Right lobe of liver (tissue), 6 donors: Measurements from ENCODE around the gene PLCXD1. TPM values are rescaled to one million over a fixed set of nuclear protein-coding genes. Genes with fewer than 3 reads are reported as not detected.
"Not testable (repeated sequence)": the region's sequence is repeated elsewhere in the genome, so short reads cannot be mapped to it uniquely, and the experiment has no call there.

Source experiments
- ATAC-seq, 4 donors: fragments of 200-7000 bp; cut with Tn5 transposase; one replicate each; pipeline ENCODE4 v1.9.1; 2020; ENCODE audit warnings: mild to moderate bottlenecking in 4 of 4, moderate library complexity in 4 of 4
- DNase-seq, 3 donors: peaks; one replicate each; pipeline ENCODE4 v3.0.0-alpha.2; 2020
- H3K27ac ChIP-seq, 3 donors: fragments of 200-600 bp; one replicate each; pipeline ENCODE4 v1.8.0; 2022
- H3K27me3 ChIP-seq, 2 donors: fragments of 200-600 bp; one replicate each; pipeline ENCODE4 v1.8.0; 2022
- H3K36me3 ChIP-seq, 4 donors: fragments of 200-600 bp; sonication (generic) in 1 of 4; one replicate each; pipeline versions ENCODE4 v1.5.1 to v1.8.0; 2017 to 2022; ENCODE audit warnings: control low read depth in 1 of 4
- H3K4me1 ChIP-seq, 4 donors: fragments of 200-600 bp; sonication (generic) in 1 of 4; one replicate each; pipeline versions ENCODE4 v1.5.1 to v1.8.0; 2017 to 2022; ENCODE audit warnings: control low read depth in 1 of 4
- H3K4me3 ChIP-seq, 3 donors: fragments of 200-600 bp; one replicate each; pipeline ENCODE4 v1.8.0; 2022
- H3K9me3 ChIP-seq, 4 donors: fragments of 200-600 bp; sonication (generic) in 1 of 4; one replicate each; pipeline versions ENCODE4 v1.5.1 to v1.8.0; 2017 to 2022; ENCODE audit warnings: control low read depth in 1 of 4
- POLR2A ChIP-seq: fragments of 450-650 bp; IDR thresholded peaks from one replicate; pipeline ENCODE4 v1.6.1; 2017; ENCODE audit warnings: antibody characterized with exemption, mild to moderate bottlenecking
- WGBS: methylation state at CpG from one replicate; pipeline ENCODE4 v1.1.6; 2018; ENCODE audit warnings: low coverage, low lambda C conversion rate; ENCODE audit not compliant: insufficient coverage; ENCODE audit errors: missing lambda C conversion rate; 5-methylcytosine and 5-hydroxymethylcytosine counted together
- intact Hi-C, 2 donors: fragments of 100-400 bp; cut with DNase I; formaldehyde crosslinking; loops; one replicate each; pipeline versions ENCODE4 v1.11.2 to v1.14.1; 2022
- long read RNA-seq: library from polyadenylated mRNA; unstranded; transcript quantifications from one replicate; pipeline ENCODE4 v2.0.0, GENCODE V29; 2019
- total RNA-seq, 6 experiments: library from RNA; depleted of rRNA in 2 of 6; stranded (reverse); fragments of >200 nt in 2 of 6; fragmentation: NEBNext Ultra II Directional in 3 of 6; extraction: Animal tissue kit (Norgen Biotek cat#: 25700) in 3 of 6; gene quantifications; one replicate each; pipeline versions ENCODE4 v1.1.0 to v1.2.4, GENCODE V29; 2016 to 2023
- TF ChIP-seq, protein P1 (sequence below), 4 donors: fragments of 200-600 bp in 3 of 4; fragments of 450-650 bp in 1 of 4; IDR thresholded peaks; one replicate each; pipeline versions ENCODE4 v1.5.1 to v1.8.0; 2016 to 2022; ENCODE audit warnings: antibody characterized with exemption in 4 of 4, mild to moderate bottlenecking in 2 of 4
- donor health status: DM: no; HTN: yes; CAD: no.
- donor health status: DM: no; HTN: no; CAD: no.
- donor health status: DM: no; HTN: no; CAD: no.
- donor health status: DM: no; HTN: yes; CAD: no.
- donor health status: DM: no; HTN: yes; CAD: no.

The PLCXD1 gene, protein sequence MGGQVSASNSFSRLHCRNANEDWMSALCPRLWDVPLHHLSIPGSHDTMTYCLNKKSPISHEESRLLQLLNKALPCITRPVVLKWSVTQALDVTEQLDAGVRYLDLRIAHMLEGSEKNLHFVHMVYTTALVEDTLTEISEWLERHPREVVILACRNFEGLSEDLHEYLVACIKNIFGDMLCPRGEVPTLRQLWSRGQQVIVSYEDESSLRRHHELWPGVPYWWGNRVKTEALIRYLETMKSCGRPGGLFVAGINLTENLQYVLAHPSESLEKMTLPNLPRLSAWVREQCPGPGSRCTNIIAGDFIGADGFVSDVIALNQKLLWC
- total RNA-seq = 10 to 100 TPM in 1 of 6 experiments, 1 to 10 TPM in 5; 3.4 to 11.2 (median 5.1) TPM
- long read RNA-seq, partial matches to known transcripts = 0 of 1 reads
- long read RNA-seq, other reads (novel, unspliced or antisense) = 1 of 1 reads

DNA sequence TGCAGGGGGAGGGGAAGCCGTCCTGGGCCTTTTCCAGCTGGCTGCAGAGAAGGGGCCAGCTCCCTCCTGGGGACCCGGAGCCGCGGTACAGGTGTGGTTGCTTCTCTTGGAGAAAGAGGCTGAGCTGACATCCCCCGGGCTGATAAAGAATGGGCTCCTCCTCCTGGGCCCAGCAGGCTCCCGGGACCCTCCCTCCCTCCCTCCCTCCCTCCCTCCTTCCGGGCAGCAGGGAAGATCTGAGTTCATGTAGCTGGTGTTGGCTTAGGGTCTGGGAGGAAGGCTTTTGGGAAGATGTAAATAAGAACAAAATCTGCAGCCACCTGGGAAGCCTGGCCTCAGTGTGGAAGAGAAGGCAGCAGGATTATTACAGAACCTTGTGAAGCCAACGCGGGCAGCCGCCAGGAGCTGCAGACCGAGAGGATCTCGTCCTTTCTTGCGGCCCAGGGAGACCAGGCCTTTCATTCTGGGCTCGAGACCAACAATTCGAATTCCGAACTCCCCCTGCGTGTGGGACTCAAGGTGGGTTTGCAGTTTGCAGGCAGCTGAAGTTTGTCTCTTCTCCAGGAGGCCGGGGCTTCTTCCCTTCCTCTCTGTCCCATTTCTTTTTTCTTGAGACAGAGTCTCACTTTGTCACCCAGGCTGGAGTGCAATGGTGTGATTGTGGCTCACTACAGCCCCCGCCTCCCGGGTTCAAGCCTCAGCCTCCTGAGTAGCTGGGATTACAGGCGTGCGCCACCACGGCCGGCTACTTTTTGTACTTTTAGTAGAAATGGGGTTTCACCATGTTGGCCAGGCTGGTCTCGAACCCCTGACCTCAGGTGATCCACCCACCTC lies at the start of gene PLCXD1:
PLCXD1 (plus strand) TSS at position 216 of the 834 bp plus-strand sequence. CDS start 2,807 bp downstream, outside the sequence.
- Histone ChIP-seq H3K36me3 (peaks cover 0 to 17% (median 4%) of the 10 kb centered on the region in 4 donors), H3K4me1 (no peaks in the 10 kb centered on the region), H3K27me3 (no peaks in the 10 kb centered on the region), H3K4me3 (no peak within 1 kb of the TSS), H3K9me3 (no peaks in the 10 kb centered on the region), H3K27ac (no peak within 1 kb of the TSS)
- ATAC-seq (no peak), DNase-seq (peak in 2 of 3 donors; percentile 45 to 48)
- TF ChIP-seq POLR2A = no peak
- TF ChIP-seq, protein P1, sequence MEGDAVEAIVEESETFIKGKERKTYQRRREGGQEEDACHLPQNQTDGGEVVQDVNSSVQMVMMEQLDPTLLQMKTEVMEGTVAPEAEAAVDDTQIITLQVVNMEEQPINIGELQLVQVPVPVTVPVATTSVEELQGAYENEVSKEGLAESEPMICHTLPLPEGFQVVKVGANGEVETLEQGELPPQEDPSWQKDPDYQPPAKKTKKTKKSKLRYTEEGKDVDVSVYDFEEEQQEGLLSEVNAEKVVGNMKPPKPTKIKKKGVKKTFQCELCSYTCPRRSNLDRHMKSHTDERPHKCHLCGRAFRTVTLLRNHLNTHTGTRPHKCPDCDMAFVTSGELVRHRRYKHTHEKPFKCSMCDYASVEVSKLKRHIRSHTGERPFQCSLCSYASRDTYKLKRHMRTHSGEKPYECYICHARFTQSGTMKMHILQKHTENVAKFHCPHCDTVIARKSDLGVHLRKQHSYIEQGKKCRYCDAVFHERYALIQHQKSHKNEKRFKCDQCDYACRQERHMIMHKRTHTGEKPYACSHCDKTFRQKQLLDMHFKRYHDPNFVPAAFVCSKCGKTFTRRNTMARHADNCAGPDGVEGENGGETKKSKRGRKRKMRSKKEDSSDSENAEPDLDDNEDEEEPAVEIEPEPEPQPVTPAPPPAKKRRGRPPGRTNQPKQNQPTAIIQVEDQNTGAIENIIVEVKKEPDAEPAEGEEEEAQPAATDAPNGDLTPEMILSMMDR (IDR thresholded peaks at IDR 0.05) = no peak
- 43% methylated on average over 12 of the region's 25 CpGs for WGBS
- intact Hi-C loops = no loop called here

DNA sequence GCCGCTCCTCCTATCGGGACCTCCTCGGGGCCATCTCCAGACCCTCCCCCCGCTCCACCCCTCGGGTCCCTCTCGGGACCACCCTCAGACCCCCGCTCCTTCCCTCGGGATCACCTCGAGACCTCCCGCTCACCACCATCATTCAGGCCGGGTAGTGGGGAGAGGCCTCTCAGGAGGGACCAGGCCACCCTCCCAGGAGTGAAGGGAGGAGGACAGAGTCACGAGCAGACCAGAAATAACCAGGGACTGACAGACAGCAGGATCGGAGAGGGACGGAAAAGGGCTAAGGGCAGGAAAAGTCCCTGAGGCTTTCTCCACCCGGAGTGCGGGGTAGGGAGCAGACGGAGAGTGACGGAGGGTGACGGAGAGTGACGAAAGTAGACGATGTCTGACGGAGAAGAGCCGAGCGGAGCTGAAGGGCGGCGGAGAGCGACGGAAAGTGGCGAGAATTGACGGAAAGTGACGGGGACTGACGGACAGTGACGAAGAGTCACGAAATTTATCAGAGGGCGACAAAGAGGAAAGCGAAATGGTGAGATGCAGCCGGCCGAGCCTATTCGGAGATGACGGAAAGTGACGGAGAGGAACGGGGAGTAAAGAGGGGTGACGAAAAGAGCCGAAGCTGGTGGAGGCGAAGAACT lies 49.4 kb upstream of the PLCXD1 start:
- DNase-seq, H3K27me3 ChIP-seq, H3K27ac ChIP-seq, H3K4me1 ChIP-seq, intact Hi-C loops, H3K9me3 ChIP-seq, H3K36me3 ChIP-seq, H3K4me3 ChIP-seq: not testable (repeated sequence)
- peak; percentile 93 to 98 (median 96) for ATAC-seq
- 0% methylated on average over 5 of the region's 45 CpGs for WGBS

DNA sequence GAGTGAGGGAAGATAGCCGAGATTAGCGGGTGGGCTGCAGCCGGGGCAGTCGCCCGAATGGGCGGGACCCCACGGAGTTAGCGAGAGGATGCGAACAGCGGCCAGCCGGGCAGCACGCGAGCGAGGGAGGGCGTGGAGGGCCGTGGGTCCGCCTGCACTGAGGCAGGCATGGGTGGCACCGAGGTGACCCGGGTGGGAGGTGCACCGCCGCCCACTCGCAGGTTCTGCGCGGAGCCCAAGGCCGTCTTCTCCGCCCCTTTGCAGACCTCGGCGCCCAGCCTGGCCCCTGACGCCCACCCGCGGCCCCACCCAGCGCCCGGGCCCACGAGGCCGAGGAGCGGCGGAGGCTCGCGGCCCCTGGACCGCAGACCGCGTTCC lies 48.9 kb upstream of the PLCXD1 start:
- H3K27me3 ChIP-seq, intact Hi-C loops, H3K4me3 ChIP-seq, DNase-seq, H3K36me3 ChIP-seq, H3K27ac ChIP-seq, H3K9me3 ChIP-seq, H3K4me1 ChIP-seq: not testable (repeated sequence)
- ATAC-seq = peak in 2 of 4 donors; percentile 30 to 59
- no CpG with 5 or more reads among the region's 42 CpGs for WGBS

DNA sequence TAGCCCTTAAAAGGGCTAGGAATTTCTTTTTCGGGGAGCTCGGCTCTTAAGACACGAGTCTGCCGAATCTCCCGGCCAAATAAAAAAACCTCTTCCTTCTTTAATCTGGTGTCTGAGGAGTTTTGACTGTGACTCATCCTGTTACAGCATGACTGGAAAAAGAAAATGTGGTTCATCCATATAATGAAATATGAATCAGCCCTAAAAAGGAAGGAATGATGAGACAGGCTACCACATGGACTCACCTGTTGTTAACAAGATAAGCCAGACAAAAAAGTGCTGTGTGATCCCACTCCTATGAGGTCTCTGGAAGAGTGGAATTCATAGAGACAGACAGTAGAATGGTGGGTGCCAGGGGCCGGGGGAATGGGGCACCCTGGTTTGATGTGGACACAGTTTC lies 45.0 kb upstream of the PLCXD1 start:
- H3K9me3 ChIP-seq, H3K4me3 ChIP-seq, ATAC-seq, H3K27ac ChIP-seq, H3K4me1 ChIP-seq, H3K27me3 ChIP-seq, intact Hi-C loops, H3K36me3 ChIP-seq, DNase-seq: not testable (repeated sequence)
- WGBS = no CpG with 5 or more reads among the region's 6 CpGs

DNA sequence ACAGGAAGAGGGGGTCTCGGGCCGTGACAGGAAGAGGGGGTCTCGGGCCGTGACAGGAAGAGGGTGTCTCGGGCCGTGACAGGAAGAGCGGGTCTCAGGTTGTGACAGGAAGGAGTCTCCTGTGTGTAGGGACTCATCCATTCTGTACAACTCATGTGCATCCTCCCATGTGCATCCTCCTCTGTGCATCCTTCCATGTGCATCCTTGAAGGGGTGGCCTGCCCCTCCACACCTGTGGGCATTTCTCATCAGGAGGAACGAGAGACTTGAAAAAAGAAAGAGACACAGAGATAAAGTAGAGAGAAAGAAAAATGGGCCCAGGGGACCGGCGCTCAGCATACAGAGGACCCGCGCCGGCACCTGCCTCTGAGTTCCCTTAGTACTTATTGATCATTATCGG lies 30.2 kb upstream of the PLCXD1 start:
- Histone ChIP-seq H3K4me3 (no peak overlapping the region), H3K9me3 (no peaks in the 10 kb centered on the region), H3K4me1 (no peaks in the 10 kb centered on the region), H3K27me3 (no peaks in the 10 kb centered on the region), H3K27ac (no peak overlapping the region), H3K36me3 (no peaks in the 10 kb centered on the region)
- TF ChIP-seq POLR2A = no peak
- TF ChIP-seq, protein P1 (IDR thresholded peaks at IDR 0.05) = no peak
- intact Hi-C loops = no loop called here
- DNase-seq (no peak), ATAC-seq (no peak)
- WGBS = 80% methylated on average over 14 of the region's 14 CpGs

DNA sequence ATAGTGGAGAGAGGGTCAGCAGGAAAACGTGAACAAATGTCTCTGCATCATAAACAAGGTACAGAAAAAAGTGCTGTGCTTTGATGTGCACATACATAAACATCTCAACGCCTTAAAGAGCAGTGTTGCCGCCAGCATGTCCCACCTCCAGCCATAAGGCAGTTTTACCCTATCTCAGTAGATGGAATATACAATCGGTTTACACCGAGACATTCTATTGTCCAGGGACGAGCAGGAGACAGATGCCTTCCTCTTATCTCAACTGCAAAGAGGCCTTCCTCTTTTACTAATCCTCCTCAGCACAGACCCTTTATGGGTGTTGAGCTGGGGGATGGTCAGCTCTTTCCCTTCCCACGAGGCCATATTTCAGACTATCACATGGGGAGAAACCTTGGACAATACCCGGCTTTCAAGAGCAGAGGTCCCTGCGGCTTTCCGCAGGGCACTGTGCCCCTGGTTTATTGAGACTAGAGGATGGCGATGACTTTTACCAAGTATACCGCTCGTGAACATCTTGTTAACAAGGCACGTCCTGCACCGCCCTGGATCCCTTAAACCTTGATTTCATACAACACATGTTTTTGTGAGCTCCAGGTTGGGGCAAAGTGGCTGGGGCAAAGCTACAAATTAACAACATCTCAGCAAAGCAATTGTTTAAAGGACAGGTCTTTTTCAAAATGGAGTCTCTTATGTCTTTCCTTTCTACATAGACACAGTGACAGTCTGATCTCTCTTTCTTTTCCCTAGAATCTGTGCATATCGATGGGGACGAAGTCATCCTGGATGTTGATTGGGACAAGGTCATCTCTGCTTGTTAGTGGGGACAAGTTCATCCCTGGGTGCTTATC lies 29.6 kb upstream of the PLCXD1 start:
- not testable (repeated sequence) for ATAC-seq

More for the DNA sequence above, 29.6 kb upstream of the PLCXD1 start:
- peak in 1 of 3 donors; percentile 16 for DNase-seq
- H3K4me3 ChIP-seq, intact Hi-C loops, H3K9me3 ChIP-seq, H3K4me1 ChIP-seq, H3K27me3 ChIP-seq, H3K27ac ChIP-seq, H3K36me3 ChIP-seq: not testable (repeated sequence)
- WGBS = 56% methylated on average over 10 of the region's 17 CpGs
